HEK293T (cell line): ENCODE measurements around the gene CAPN9.
A peak's percentile ranks its signal among the peaks of the same experiment; 100 is the strongest.
"Not testable (repeated sequence)": the region's sequence is repeated elsewhere in the genome, so short reads cannot be mapped to it uniquely, and the experiment has no call there.

ENCODE experiments used
- CTCF ChIA-PET: fragments of 350-600 bp; formaldehyde crosslinking; extraction: SDS; loops from one replicate; lab custom pipeline; 2021; ENCODE audit warnings: antibody characterized with exemption, inconsistent platforms; lab: Yijun Ruan, JAX
- POLR2A ChIA-PET: fragments of 350-600 bp; formaldehyde crosslinking; extraction: SDS; loops from one replicate; lab custom pipeline; 2020; ENCODE audit warnings: antibody characterized with exemption, inconsistent platforms; lab: Yijun Ruan, JAX
- DNase-seq: peaks from one replicate; pipeline ENCODE4 v3.0.0; 2012; ENCODE audit warnings: mixed read lengths; ENCODE audit errors: extremely low spot score
- ARNT ChIP-seq: fragments of 450-650 bp; IDR thresholded peaks from 2 replicates; pipeline ENCODE4 v1.6.1; 2017; ENCODE audit warnings: mild to moderate bottlenecking
- BHLHE40 ChIP-seq: fragments of 450-650 bp; IDR thresholded peaks from 2 replicates; pipeline ENCODE4 v1.6.1; 2016; ENCODE audit warnings: mild to moderate bottlenecking, moderate library complexity, borderline replicate concordance
- CTBP1 ChIP-seq: fragments of 450-650 bp; IDR thresholded peaks from 2 replicates; pipeline ENCODE4 v1.6.1; 2016; ENCODE audit warnings: borderline replicate concordance
- ELF4 ChIP-seq: fragments of 450-650 bp; IDR thresholded peaks from 2 replicates; pipeline ENCODE4 v1.6.1; 2017; ENCODE audit warnings: antibody characterized with exemption
- FOXA1 ChIP-seq: fragments of 450-650 bp; IDR thresholded peaks from 2 replicates; pipeline ENCODE4 v1.6.1; 2016; ENCODE audit warnings: mild to moderate bottlenecking
- FOXK2 ChIP-seq: fragments of 450-650 bp; IDR thresholded peaks from 2 replicates; pipeline ENCODE4 v1.6.1; 2016; ENCODE audit warnings: mild to moderate bottlenecking
- FOXM1 ChIP-seq: fragments of 450-650 bp; IDR thresholded peaks from 2 replicates; pipeline ENCODE4 v1.6.1; 2017; ENCODE audit warnings: mild to moderate bottlenecking, borderline replicate concordance
- HDGF ChIP-seq: fragments of 450-650 bp; IDR thresholded peaks from 2 replicates; pipeline ENCODE4 v1.6.1; 2017; ENCODE audit warnings: antibody characterized with exemption, borderline replicate concordance
- L3MBTL2 ChIP-seq: fragments of 450-650 bp; conservative IDR thresholded peaks from 2 replicates; pipeline ENCODE4 v1.6.1; 2016; ENCODE audit warnings: mild to moderate bottlenecking
- LEF1 ChIP-seq: fragments of 450-650 bp; IDR thresholded peaks from 2 replicates; pipeline ENCODE4 v1.6.1; 2017; ENCODE audit warnings: mild to moderate bottlenecking, borderline replicate concordance
- NFRKB ChIP-seq: fragments of 450-650 bp; IDR thresholded peaks from 2 replicates; pipeline ENCODE4 v1.6.1; 2016; ENCODE audit warnings: mild to moderate bottlenecking, moderate library complexity
- SP1 ChIP-seq: fragments of 450-650 bp; IDR thresholded peaks from 2 replicates; pipeline ENCODE4 v1.6.1; 2017
- SUZ12 ChIP-seq: fragments of 450-650 bp; IDR thresholded peaks from 2 replicates; pipeline ENCODE4 v1.6.1; 2016; ENCODE audit warnings: mild to moderate bottlenecking
- TARDBP ChIP-seq: fragments of 450-650 bp; IDR thresholded peaks from 2 replicates; pipeline ENCODE4 v1.6.1; 2016
- ZNF384 ChIP-seq: fragments of 450-650 bp; IDR thresholded peaks from 2 replicates; pipeline ENCODE4 v1.6.1; 2016
- TF ChIP-seq, protein P1 (sequence below): fragments of 450-650 bp; IDR thresholded peaks from 2 replicates; pipeline ENCODE4 v1.6.1; 2016

The CAPN9 gene, protein sequence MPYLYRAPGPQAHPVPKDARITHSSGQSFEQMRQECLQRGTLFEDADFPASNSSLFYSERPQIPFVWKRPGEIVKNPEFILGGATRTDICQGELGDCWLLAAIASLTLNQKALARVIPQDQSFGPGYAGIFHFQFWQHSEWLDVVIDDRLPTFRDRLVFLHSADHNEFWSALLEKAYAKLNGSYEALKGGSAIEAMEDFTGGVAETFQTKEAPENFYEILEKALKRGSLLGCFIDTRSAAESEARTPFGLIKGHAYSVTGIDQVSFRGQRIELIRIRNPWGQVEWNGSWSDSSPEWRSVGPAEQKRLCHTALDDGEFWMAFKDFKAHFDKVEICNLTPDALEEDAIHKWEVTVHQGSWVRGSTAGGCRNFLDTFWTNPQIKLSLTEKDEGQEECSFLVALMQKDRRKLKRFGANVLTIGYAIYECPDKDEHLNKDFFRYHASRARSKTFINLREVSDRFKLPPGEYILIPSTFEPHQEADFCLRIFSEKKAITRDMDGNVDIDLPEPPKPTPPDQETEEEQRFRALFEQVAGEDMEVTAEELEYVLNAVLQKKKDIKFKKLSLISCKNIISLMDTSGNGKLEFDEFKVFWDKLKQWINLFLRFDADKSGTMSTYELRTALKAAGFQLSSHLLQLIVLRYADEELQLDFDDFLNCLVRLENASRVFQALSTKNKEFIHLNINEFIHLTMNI

DNA sequence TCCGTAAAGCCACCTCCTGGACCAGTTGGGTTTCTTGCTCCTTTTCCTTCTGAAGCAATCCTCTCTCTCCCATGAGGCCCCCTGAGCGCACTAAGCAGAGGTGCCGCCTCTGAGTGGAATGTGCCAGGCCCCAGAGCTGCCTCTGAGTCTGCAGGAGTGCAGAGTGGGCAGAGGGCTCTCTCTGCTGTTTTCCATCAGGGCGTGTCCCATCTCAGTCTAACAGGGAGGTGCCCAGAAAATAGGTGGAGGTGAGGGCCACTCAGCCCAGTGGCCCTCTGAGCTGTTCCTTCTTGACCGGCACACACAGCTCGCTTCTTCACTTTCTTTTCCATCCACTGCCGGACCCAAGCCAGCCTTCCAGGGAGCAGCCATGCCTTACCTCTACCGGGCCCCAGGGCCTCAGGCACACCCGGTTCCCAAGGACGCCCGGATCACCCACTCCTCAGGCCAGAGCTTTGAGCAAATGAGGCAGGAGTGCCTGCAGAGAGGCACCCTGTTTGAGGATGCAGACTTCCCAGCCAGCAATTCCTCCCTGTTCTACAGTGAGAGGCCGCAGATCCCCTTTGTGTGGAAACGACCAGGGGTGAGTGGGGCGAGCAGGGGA is at the start of gene CAPN9:
CAPN9 (plus strand) TSS at position 262 of the 604 bp plus-strand sequence; CDS start at position 371, 109 bp downstream.
- ChIA-PET POLR2A (no interaction called here), CTCF (interaction anchor here (0.6 kb wide), 2 partner anchors 311 to 1398 kb away, joined by 3 read pairs; no protein-coding TSS in a partner anchor)
- TF ChIP-seq L3MBTL2 (no peak), BHLHE40 (no peak), LEF1 (no peak), ZNF384 (no peak), FOXA1 (no peak), NFRKB (no peak), HDGF (no peak), ARNT (no peak), SP1 (no peak), SUZ12 (no peak), FOXM1 (no peak), FOXK2 (no peak), TARDBP (no peak), CTBP1 (no peak), ELF4 (no peak)
- TF ChIP-seq, protein P1, sequence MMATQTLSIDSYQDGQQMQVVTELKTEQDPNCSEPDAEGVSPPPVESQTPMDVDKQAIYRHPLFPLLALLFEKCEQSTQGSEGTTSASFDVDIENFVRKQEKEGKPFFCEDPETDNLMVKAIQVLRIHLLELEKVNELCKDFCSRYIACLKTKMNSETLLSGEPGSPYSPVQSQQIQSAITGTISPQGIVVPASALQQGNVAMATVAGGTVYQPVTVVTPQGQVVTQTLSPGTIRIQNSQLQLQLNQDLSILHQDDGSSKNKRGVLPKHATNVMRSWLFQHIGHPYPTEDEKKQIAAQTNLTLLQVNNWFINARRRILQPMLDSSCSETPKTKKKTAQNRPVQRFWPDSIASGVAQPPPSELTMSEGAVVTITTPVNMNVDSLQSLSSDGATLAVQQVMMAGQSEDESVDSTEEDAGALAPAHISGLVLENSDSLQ: no peak
- no peak for DNase-seq

DNA sequence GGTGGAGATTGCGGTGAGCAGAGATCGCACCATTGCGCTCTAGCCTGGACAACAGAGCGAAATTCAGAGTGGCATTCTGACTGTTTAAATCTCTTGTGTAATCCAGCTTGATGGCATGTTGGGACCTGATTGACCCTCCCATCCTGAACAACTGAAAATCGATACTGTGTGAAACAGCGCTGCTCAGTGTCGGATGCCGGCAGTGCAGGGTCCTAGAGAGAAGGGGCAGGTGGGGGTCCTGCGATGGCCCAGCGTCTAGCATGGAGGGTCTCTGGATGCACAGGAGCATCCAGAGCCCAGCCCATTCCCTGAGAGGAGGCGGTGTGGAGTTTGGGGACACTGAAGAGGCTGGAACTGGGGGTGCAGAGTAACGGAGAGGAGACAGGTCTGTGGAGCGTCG is 49.1 kb upstream of the CAPN9 start:
- TF ChIP-seq FOXK2 (no peak), LEF1 (no peak), ELF4 (no peak), FOXA1 (no peak), ARNT (no peak), ZNF384 (no peak), TARDBP (no peak), SUZ12 (no peak), CTBP1 (no peak), SP1 (no peak), FOXM1 (no peak), NFRKB (no peak), BHLHE40 (no peak)
- TF ChIP-seq, protein P1: no peak
- DNase-seq: peak; percentile 49
- POLR2A ChIA-PET: no interaction called here
- CTCF ChIA-PET: no interaction called here

DNA sequence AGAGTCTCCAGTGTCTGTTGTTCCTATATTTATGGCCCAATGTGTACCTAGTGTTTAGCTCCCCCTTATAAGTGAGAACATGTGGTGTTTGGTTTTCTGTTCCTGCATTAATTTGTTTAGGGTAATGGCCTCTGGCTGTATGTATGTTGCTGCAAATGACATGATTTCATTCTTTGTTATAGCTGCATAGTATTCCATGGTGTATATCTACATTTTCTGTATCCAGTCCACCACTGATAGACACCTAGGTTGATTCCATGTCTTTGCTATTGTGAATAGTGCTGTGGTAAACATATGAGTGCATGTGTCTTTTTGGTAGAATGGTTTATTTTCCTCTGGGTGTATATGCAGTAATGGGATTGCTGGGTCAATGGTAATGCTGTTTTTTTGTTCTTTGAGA is 48.2 kb upstream of the CAPN9 start:
- CTCF ChIA-PET, POLR2A ChIA-PET, DNase-seq: not testable (repeated sequence)

DNA sequence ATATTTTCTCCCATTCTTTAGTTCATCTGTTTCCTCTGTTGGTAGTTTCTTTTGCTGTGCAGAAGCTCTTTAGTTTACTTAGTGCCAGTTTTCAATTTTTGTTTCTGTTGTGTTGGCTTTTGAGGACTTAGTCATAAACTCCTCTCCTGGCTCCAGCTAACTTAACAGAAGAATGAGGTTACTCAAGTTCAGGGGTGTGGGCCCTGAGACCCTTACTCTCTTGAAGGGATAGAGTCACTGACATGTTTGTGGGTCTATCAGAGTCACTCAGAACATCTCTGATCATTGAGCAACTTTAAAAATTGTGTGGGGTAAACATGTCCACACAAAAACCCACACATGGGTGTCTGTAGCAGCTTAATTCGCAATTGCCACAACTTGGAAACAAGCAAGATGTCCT is 47.5 kb upstream of the CAPN9 start:
- no peak for TF ChIP-seq CTBP1
- no peak for TF ChIP-seq FOXA1
- no peak for TF ChIP-seq ARNT
- TF ChIP-seq LEF1: no peak
- no peak for TF ChIP-seq NFRKB
- TF ChIP-seq, protein P1: no peak
- TF ChIP-seq FOXM1: no peak
- no peak for TF ChIP-seq HDGF
- no peak for TF ChIP-seq FOXK2
- TF ChIP-seq SUZ12: no peak
- no peak for TF ChIP-seq L3MBTL2
- TF ChIP-seq SP1: no peak
- TF ChIP-seq TARDBP: no peak
- TF ChIP-seq ELF4: no peak
- TF ChIP-seq BHLHE40: no peak
- no peak for TF ChIP-seq ZNF384
- DNase-seq: no peak
- ChIA-PET CTCF (no interaction called here), POLR2A (no interaction called here)

DNA sequence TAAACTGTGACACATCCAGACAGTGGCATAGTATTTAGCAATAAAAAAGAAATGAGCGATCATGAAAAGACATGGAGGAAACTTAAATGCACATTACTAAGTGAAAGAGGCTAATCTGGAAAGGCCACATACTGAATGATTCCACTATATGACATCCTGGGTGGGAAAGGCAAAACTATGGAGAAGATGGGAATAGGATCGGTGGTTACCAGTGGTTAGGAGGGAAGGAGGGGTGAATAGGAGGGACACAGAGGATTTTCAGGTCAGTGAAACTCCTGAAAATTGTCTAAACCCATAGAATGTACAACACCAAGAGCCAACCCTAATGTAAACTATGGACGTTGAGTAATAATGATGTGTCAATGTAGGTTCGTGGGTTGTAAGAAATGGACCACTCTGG is 47.1 kb upstream of the CAPN9 start:
- TF ChIP-seq NFRKB (no peak), ZNF384 (no peak), ELF4 (no peak), BHLHE40 (no peak), FOXK2 (no peak), FOXA1 (no peak), HDGF (no peak), TARDBP (no peak)

More for the DNA sequence above, 47.1 kb upstream of the CAPN9 start:
- CTCF ChIA-PET: no interaction called here
- no peak for DNase-seq
- POLR2A ChIA-PET: no interaction called here
